G401.6 (cell line): ENCODE measurements around the gene KRT84.

Source experiments
- FAIRE-seq: peaks from 2 replicates; lab custom pipeline; 2012; peaks lifted over from hg19 to GRCh38; lab: Jason Lieb, UNC

KRT84 gene

GRCh38 chr12:52385226-52385702 lies at the start of gene KRT84:
KRT84 (minus strand) TSS chr12:52385652; CDS start chr12:52385585, 67 bp downstream.
- FAIRE-seq: no peak

DNA sequence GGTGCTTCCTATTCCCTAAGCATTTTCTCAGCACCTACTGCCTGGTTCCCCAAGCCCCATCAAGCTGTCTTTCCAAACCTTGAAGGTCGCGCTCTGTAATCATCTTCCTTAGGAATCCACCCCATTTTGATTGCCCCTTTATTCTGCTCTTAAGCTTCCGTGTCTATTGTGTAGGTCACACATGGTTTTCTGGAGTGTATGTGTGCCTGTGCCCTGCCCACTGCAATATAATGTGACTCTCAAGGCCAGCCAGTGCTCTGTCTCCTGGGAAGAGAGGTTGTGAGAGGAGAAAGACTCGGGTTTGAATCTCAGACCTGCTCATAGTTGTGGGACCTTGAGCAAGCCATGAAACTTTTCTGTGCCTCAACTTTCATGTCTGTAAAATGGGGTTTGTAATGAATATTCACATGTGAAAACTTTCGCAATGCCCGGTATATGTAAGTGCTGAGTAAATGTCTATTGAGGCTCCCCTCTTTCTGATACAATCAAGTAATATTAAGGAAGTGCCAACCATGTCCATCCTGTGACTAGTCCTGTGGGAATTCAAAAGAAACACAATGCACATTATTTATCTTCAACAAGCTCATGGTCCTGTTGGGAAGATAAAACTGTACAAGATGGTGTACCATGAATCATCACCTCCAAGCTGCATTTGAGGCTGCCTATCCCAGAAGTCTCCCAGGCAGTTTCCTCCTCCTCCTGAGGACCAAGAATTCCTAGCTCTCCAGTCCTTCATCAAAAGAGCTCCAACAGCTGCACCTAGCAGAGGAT lies 49.5 kb upstream of the KRT84 start:
- FAIRE-seq: no peak

- FAIRE-seq: no peak
Observed at GRCh38 chr12:52434081-52434733, 48.8 kb upstream of the KRT84 start, which contains the start of gene KRT75. KRT75 (minus strand) TSS chr12:52434371; CDS start chr12:52434304, 67 bp downstream.

GRCh38 chr12:52433501-52434080 lies 48.1 kb upstream of the KRT84 start:
- FAIRE-seq: no peak

DNA sequence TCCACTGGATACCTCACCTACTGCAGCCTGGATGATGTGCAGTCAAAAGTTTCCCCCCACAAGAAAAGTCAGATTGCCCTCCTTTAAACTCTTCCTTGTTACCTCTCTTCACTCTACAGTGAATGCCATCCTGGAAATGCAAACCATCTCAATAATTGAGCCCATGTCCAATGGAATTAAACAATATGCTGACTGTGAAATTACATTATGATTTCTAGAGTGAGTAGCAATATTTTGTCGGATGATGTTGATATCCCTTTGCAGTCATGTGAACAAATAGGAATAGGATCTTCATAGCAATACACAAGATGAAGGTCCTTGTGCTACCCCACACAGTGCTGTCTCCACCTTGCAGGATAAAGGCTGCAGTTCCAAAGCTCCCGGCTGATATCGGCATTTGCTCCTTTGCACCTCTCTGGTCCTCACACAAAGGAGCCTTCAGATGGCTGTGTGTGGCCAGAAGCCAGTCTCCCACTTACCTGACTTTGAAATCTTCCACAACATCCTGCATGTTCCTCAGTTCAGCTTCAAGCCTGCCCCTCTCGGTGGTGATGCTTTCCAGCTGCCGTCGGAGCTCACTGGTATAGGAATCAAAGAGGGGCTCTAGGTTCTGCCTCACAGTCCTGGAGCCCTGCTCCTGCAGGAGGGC lies 47.2 kb upstream of the KRT84 start:
- FAIRE-seq: no peak

DNA sequence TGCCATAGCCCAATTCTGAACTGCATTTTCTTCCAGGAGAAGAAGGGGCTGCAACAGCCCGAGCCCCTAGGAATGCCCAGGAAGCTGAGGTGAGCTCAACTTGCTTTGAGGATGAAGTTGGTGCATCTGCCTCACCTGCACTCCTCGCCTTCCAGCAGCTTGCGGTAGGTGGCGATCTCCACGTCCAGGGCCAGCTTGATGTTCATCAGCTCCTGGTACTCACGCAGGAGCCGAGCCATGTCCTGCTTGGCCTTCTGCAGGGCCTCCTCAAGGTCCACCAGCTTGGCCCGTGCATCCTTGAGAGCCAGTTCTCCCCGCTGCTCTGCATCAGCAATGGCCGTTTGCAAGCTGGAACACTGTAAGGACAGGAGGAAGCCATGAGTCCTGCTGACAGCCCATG lies 42.7 kb upstream of the KRT84 start:
- no peak for FAIRE-seq

- FAIRE-seq: no peak
Observed at GRCh38 chr12:52427083-52427482, 41.6 kb upstream of the KRT84 start.

DNA sequence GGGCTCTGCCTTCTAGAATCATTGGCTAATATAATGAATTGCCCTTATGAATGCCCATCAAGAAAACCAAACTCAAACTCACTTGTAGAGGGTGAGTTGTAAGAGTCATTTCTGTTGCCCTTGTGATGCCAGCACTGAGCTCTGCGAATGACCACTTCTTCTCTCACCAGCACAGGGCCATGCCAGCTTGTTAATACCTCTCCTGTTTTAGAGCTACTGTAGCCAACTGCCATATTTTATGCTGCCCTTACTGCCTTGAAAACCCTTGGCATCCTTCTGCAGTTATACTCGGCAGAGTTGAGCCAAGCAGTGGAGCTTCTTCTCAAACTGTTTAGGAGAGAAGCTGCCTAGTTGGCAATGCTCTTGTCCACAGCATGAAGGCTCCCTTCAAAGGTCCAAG lies 40.6 kb upstream of the KRT84 start:
- FAIRE-seq: no peak

GRCh38 chr12:52425466-52425865 lies 40.0 kb upstream of the KRT84 start:
- no peak for FAIRE-seq

DNA sequence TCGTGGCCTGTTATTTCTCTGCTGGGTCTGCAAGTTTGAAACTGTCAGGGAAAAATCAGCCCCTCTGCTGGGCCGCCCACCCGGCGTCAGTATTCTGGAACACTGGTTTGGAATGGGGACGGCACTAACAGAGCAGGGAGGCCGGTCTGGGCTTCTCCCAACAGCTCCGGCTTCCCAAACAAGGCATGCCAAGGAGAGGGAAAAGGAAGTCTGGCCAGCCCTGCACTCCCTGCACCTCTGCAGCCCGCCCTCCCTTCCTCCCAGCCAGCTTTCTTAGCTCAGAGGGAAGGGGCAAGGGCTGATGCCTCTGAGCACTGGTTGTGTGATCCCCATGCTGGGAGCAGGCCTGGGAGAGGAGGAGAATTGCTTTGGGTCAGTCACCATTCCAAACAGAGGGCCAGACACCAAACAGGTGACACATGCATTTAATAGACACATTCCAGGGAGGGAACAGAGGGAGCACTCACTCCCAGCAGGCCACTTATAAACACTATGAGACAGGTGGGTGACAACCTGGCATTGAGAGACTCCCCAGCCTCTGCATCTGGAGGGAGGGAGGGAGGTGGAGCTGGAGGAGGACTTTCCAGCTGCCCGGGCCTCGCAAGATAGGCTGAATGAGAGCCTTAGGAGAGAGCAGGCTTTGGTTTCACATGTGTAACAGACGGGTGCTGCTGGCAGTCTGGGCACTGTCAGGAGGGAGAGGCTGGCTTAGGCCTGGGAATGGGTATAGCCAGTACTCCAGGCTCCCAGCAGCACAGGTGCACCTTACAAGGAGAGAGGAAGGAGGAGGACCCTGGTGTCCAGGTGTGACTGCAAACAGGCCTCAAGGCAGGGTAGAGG lies 38.4 kb upstream of the KRT84 start:
- FAIRE-seq: no peak

DNA sequence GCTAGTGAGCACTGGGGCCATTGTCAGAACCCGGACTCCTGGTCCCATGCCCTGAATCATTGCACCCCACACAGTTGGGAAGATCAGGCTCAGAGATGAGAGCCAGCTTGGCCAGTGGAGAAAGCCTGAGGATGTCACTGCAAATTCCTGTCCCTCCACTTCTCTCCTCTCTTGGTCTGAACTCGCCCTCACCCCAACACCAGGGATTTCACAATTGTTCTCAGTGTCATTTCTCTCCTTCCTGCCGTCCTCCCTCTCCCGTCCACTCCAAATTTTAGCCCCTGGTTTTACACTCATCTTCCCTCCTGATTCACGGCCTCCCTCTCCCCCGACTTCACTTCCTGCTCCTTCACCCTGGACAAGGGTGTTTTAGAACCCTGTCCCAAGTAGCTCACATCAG lies 37.6 kb upstream of the KRT84 start:
- no peak for FAIRE-seq

DNA sequence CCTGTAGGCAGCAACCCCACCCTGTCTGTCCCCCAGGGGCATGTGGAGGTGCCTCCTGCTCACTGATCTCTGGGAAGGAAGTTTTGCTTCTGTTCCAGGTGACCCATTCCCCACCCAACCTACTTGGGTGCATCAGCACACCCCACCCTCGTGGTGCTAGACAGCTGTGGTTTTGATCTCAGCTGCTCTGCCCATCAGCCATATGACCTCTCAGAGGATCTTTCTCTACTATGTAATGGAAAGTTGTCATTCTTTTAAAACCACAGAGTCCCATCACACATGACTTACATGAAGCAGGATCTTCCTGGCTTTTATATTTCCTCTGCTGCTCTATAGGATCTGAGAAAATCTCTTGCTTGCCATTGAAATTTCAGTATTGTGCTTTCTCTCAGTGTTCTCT lies 34.2 kb upstream of the KRT84 start:
- no peak for FAIRE-seq

GRCh38 chr12:52418576-52419110 lies 33.2 kb upstream of the KRT84 start:
- FAIRE-seq: no peak

DNA sequence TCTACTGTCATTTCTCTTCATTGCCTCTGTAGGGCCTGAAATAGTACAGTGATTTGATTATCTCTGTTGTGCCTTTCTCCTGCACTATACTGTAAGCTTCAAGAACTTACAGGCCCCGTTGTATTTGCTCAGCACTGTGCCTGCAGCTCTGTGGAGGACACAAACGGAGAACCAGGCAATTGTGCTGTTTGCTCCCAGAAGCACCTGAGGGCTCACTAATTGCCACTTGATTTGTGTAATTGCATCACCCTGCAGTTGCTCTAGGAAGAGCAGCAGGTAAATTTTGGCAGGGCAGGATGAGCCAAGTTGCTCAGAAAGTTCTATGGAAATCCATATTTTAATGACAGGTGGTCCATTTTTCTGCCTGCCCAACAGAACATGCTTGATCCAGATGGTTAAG lies 32.3 kb upstream of the KRT84 start:
- no peak for FAIRE-seq

DNA sequence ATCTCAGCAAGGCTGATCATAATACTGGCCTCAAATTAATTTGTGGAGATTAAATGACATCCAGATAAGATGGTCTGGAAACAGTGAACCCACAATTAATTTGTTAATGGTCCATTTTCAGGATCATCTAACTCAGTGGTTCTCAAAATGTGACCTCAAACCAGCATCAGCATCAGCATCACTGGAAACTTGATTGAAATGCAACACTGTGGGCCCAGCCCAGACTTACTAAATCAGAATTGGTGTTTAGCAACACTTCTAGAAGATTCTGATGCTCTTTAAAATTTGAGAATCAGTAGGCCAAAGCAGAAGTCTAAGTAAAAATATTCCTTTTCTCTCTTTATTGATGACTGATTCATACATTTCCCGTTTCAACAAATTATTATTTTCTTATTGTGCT lies 31.3 kb upstream of the KRT84 start:
- no peak for FAIRE-seq

GRCh38 chr12:52415870-52416750 lies 30.7 kb upstream of the KRT84 start:
- FAIRE-seq: no peak

- FAIRE-seq: no peak
Observed at GRCh38 chr12:52414936-52415335, 29.5 kb upstream of the KRT84 start.

DNA sequence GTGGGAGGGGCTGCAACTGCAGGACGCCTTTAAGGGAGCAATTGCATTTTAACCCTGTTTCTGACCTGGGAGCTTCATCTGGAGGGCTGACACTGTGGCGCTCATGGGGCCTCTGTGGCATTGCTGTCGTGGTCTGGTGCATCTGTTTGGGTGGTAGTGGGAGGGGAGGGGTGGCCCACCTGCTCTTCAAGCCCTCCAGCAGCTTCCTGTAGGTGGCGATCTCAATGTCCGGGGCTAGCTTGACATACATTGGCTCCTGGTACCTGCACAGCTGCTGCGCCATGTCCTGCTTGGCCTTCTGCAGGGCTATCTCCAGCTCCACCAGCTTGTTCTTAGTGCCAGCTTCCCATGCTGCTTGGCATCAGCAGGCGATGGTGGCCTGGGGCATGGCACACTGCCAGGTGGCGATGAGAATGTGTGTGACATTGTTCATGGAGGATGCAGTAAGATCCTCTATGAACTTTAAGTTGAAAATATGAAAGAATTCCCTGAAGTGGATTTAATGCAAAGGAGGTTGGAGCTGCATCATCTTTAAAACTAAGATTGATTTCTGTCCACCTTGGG lies 28.4 kb upstream of the KRT84 start:
- no peak for FAIRE-seq

DNA sequence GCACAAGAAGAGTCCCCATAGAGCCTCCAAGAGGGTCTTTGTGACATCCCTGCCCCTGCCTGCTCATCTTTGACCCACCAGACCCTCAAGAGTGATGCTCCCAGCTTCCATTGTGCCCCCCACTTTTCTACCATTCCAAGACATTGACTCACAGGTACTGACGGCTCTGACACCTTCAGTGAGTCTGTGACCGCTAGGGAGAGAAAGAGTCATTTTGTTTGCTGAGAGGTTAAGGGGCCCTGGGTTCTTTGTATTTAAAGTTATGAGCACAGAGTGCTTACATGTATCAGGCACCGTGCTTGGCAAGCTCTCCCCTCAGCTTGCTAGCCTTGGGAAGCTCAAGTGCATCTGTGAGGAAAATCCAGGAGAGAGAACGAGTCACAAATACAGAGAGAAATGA lies 27.8 kb upstream of the KRT84 start:
- FAIRE-seq: no peak

- no peak for FAIRE-seq
Observed at GRCh38 chr12:52411815-52412214, 26.4 kb upstream of the KRT84 start.
